HG03060 (cell line): Measurements from ENCODE around the gene PTDSS2.

Experiments
- ATAC-seq: cut with Tn5 transposase; IDR thresholded peaks from one replicate; pipeline ENCODE4 v1.9.1; 2021; ENCODE audit warnings: low read depth, moderate number of reproducible peaks; ENCODE audit not compliant: unreplicated experiment

PTDSS2 gene

GRCh38 chr11:488062-488461 is 38.0 kb downstream of the PTDSS2 start:
- no peak for ATAC-seq

GRCh38 chr11:488579-488978 is 38.5 kb downstream of the PTDSS2 start:
- ATAC-seq: no peak

- no peak for ATAC-seq
Measured at GRCh38 chr11:488992-489391, 38.9 kb downstream of the PTDSS2 start.

GRCh38 chr11:489610-490185 is 39.6 kb downstream of the PTDSS2 start:
- ATAC-seq: no peak

GRCh38 chr11:490186-490929 is 40.3 kb downstream of the PTDSS2 start:
- ATAC-seq: no peak

- no peak for ATAC-seq
Measured at GRCh38 chr11:490930-491260, 40.8 kb downstream of the PTDSS2 start.

- no peak for ATAC-seq
Measured at GRCh38 chr11:491358-491757, 41.3 kb downstream of the PTDSS2 start.

GRCh38 chr11:492427-493226 is 42.5 kb downstream of the PTDSS2 start:
- no peak for ATAC-seq

- no peak for ATAC-seq
Measured at GRCh38 chr11:494761-495536, 44.9 kb downstream of the PTDSS2 start.

GRCh38 chr11:495537-495931 is 45.5 kb downstream of the PTDSS2 start:
- ATAC-seq: no peak

GRCh38 chr11:496834-497564 is 46.9 kb downstream of the PTDSS2 start:
- no peak for ATAC-seq

GRCh38 chr11:497565-498296 is 47.7 kb downstream of the PTDSS2 start:
- ATAC-seq: no peak

GRCh38 chr11:498297-499181 is 48.5 kb downstream of the PTDSS2 start:
- ATAC-seq: no peak

- no peak for ATAC-seq
Measured at GRCh38 chr11:499201-500076, 49.4 kb downstream of the PTDSS2 start.

GRCh38 chr11:501001-501682 is 51.1 kb downstream of the PTDSS2 start:
- ATAC-seq: no peak

- no peak for ATAC-seq
Measured at GRCh38 chr11:501683-502287, 51.7 kb downstream of the PTDSS2 start.
